LHCN-M2 (cell line): ENCODE results near the gene SH3TC2. TPM values are rescaled to one million over a fixed set of nuclear protein-coding genes. Genes with fewer than 3 reads are reported as not detected.
A peak's percentile ranks its signal among the peaks of the same experiment; 100 is the strongest.

Experiments used
- DNase-seq: peaks from one replicate; pipeline ENCODE4 v3.0.0-alpha.2; 2012; ENCODE audit warnings: low read depth
- total RNA-seq: library from RNA; depleted of rRNA; stranded (reverse); fragments of >200 nt; gene quantifications from 2 replicates; pipeline ENCODE4 v1.2.3, GENCODE V29; 2014

SH3TC2 gene
- total RNA-seq, 1 experiment from 2014 or later, result 3.6 TPM

DNA sequence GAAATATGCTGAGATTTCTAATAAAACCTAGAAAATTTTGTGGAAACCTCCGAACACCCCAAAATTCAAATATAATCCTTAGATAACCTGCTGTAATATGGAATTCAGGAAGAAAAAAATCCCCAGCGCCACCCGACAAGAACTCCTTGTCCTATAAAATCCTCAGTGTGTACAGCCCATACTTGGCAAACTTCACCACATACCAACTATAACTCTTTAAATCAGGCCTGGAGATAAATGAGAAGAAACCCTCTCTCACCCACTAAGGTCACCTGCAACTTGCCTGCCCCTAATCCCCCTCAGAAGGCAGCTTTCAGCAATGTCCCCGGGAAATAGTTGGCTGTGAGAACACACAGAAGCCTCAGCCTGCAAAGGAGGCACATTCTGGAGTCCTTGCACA, 90.5 kb downstream of the SH3TC2 start:
- no peak for DNase-seq

DNA sequence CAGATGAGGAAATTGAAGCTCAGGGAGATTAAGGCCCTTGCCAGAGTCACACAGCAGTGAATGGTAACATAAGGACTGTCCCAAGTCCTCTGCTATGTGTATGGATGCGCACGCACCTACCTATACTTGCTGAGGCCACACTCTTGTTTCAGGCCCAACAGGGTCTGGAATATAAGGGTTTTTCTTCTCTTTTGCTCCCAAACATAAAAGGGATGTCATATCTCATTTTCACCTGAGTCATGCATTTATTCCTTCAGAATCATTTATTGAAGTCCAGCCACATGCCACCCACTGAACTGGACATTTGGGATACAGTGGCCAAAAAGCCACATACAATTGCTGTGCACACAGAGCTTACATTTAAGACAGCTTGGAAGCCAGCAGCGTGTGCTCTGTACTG, 92.0 kb downstream of the SH3TC2 start:
- DNase-seq, result no peak

DNA sequence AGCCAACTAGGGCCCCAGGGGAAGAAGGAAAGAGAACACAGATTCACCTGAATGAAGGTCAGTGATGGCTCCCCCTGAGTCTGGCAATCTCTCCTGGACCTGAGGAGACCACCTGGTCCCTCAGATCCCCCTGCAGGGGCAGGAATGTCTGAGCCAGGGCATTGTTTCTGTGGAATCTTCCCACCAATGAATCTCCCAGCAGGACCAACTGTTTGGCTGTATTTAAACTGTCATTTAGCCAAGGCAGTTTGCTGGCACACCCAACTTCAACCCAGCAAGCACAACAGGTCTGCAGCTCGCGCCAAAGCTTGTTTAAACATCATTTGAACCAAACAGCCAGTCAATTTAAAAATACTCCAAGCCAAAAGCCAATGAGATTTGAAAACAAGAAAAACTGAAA, 92.6 kb downstream of the SH3TC2 start:
- peak; percentile 85 for DNase-seq

DNA sequence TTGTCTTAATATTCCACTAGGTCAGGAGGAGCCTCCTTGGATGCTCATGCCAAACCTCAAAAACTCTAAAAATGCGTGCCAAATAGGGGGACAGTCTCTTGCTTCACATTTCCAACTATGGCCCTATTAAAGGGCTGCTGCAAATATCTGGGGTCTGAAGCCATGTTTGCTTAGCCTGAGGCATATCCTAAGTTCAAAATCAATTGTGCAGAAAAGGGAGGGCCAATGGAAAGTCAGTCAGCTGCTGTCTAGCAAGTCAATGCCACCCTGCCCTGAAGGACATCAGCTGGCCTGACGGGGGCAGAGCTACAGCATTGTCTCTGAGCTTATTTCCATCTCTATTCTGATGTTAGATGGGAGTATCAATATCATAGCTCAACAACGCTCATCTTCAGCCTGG, 93.6 kb downstream of the SH3TC2 start:
- peak; percentile 72 for DNase-seq

DNA sequence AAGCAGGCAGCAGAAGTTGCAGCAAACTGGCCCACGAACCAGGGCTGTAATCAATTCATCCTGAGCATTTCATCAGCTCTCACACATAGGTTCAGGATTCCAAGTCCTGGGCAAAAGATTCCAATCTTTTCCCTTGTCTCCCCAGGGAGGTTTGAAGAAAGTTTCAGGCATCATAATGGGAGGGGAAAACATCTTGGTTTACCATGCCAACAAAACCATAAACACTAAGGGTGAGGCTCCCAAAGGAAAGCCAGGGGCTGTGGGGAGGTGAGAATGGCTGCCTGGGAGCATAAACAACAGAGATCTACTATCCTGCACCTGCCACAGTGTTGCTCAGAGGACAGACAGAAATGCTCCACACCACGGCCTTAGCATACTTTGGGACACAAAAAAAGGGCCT, 94.6 kb downstream of the SH3TC2 start:
- peak; percentile 64 for DNase-seq

DNA sequence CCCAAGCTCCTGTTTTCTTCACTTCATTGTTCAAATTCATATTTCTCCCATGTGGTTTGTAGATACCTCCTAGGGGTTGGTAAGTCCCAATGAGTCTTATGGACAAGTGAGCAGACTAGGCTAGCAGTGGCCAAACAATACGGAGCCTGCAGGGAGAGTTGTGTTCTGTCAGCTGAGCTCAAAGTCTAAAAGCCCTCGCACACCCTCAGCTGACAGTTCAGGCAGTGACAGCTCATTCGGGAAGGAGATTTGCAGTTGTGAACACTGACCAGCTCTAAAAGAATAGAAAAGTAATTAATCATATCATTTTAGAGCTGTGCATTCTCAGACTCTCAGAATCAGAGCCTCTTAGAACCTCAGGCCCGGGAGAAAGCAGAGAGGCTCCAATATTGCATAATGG, 95.1 kb downstream of the SH3TC2 start:
- peak; percentile 71 for DNase-seq

DNA sequence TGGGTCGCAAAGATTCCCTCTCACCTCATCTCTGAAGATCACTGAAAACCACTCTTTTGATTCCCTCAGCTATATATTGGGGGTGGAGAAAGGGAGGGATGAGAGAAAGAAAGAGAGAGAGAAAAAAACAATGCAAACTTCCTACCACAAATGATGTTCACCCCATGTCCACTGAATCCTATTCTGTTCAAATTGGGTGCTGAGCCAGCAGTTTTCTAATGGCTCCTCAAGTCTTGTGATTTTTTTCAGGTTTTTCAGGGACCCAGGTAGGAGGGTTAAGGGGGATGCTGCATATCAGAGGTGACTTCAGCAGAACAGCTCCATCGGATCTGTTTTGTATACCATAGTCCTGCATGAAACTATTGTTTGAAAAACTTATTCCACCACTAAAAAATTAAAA, 95.9 kb downstream of the SH3TC2 start:
- no peak for DNase-seq

DNA sequence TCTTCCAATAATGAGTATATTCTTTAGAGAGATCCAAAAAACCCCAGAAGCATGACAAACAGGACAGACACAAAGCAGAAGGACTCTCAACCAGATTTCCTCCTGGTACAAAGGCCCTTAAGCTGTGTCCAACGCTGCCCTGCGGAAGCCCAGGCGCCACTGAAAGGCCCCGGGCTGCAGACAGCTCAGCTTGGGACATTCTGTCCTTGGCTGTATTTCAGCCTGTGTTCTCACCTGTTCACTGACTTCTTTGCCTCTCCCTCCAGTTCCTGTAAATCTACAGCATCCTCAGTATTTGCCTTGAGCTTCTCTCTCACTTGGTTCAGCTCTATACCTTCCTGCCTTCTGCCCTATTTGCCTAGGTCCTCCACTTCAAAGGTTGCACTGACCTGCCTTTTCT, 96.5 kb downstream of the SH3TC2 start:
- peak; percentile 85 for DNase-seq

DNA sequence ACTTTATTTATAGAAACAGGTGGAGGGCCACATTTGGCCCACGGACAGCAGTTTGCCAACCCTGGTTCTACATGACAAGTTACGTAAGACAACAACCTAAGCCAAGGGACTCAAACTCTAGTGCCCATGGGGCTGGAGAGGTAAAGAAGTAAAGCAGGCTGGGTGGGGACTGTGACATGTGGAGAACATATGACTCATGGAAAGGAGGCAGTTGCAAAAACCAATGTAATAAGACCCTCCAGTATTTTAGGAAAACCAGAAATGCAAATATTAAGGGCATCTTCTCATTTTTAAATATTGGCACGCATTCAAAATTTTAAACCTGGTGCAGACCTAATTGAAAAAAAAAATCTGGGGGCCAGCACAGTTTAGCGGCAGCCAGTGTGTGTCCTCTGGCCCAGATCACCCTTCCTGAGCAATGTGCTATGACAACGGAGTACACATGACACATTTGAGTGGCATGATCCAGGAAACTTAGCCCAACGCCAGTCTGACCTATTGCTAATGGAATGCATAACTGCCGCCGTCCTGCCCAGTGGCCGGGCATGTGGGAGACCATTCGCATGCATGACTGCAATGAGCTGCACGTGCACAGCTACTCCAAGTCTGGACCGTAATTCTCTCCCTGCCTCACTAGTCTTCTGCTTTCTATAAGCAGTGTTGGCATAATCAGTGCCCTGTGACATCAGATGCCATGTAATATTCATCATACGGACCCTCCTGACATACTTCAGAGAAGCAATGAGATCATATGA, 97.2 kb downstream of the SH3TC2 start:
- DNase-seq, result peak; percentile 100

DNA sequence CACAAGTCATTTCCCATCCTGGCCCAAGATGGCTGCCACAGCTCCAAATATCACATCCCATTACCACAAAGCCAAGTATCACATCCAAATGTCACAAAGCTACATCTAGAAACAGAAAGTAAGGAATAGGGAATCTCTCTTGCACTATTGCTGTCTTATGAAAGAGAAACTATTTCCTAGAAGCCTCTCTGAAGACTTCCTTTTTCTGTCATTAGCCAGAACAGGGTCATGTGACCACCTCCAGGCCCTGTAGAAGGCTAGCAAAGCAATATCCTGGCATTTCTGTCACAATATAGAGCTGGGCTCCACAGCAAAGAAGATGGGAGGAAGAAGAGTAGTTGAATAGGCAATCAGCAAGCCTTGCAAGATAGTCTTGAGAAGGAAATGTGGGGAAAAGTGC, 99.2 kb downstream of the SH3TC2 start:
- no peak for DNase-seq

DNA sequence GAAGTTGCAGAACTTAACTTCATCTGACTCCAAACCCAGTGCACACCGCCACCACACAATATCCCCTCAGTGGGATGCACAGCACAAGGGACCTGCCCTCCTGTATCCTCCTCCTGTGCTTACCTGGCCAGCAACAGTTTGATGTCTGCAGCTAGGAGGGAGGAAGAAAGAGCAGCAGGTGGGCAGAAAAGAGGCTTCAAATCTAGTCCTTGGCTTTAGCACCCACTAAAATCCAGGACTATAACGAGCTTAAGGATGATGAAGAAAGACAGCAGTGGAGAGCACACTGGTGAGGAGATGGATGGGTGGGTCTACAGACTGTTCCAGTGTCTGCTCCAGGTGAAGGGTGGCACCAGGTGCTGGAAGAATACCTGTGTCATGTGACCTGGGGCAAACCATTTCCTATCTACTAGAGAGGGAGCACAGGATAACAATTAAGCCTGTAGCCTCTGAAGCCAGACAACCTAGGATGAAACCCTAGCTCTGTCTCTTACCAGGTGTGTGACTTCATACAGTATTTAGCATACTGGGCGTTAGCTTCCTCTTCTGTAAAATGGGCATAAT, 100.0 kb downstream of the SH3TC2 start:
- DNase-seq, result no peak

DNA sequence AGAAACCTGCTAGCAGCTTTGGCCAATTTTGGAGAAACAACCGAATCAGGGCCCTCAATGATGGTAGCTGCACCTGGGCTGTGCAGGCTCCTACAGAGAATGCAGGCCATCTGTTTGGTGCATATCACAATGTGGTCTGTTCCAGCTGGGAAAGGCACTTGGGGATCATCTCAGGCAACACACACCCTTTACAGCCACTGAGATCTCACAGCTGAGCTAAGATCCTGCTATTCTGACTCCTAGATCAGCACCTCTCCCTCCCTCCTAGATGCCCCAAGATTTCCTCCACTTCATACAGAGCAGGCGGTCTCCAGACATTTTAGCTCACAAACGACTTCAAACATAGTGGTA, 100.7 kb downstream of the SH3TC2 start:
- DNase-seq, result no peak

DNA sequence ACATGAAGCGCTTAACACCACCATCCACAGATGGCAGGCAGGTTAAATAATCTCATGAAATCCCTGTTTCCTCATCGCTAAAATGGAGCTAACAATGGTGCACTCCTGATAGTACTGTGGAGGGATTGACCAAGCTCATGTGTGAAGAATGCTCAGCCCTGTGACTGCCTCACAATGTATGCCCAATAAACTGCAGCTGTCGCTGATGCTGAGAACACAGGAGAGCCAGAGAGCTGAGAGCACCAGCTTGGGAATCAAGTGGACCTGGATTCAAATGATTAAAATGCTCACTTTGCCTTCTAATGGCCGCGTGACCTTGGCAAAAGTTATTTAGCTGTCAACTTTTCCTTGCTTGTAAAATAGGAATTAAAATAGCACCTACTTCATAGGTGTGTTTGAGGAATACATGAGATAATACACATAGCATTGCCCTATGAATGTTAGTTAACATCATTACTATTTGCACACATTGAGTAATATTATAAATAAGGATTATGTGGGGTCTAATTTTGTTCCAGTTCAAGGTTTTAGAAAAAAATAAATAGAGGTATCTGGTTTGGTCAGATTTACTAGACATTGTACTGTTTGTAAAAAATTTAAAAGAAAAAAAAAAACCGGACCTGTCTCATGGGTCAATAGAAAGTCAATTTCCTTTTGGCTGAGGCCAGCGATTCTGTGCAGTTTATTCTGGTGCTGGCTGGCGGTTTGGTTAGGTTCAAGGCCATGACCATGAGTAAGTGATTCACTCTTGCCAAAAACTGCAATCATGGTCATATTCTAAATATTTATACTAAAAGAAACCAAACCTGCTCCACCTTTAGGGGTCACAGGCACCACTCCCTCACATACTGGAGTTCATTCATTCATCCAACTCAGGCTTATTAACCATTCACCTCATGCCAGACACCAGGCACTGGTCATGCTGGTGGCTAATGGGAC, 101.3 kb downstream of the SH3TC2 start:
- DNase-seq, result peak; percentile 68

DNA sequence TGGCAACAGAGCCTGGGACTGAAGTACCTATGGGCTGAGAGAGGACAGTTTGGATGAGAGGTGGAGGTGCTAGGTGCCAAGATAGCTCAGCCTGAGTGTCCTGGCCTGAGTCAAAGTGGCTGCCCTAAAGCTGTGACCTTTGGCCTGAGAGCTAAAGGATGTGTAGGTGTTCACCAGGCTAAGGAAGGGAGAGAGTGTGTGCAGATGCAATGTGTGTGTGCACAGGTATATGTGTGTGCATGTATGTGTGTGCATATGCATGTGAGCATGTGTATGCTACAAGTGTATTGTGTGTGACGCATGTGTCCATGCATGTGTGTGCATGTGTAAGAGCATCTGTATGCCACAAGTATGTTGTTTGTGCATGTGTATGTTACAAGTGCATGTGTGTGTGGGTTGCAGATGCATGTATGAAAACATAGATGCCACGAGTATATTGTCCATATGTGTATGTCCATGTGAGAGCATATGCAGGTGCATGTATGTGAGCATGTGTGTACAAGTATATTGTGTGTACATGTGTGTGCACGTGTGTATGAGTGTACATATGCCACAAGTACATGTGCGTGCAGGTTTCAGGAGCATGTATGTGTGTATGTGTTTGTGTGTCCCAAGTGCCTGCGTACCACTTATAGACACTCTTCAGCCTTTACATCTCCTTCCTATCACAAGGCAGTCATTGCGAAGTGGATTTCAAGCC, 102.6 kb downstream of the SH3TC2 start:
- no peak for DNase-seq

DNA sequence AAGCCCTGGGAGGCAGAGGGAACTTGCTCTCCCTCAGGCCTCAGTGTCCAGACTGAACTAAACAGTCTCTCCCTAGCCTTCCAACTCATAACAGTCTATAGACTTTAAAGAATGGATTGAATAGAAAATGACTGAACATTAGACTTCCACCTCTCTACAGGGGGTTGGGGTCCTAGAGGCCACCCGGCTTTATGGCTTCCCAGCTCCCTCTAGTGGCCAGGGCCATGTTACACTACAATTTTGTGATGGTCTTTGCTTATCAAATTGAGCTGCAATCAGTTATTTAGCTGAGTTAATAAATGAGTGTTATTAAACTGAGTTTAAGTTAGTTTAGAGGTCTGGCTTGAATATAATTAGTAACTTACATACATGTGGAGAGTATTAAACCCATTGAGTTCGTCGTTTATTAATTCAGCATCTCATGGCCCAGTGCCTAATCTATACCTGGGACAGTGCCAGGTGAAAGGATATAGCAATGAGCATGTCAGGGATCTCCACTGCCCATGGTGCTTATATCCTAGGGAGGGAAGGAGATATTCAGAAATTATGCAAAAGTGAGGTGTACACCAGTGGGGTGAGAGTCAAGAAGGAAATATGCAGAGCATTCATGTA, 105.2 kb downstream of the SH3TC2 start:
- DNase-seq, result no peak

DNA sequence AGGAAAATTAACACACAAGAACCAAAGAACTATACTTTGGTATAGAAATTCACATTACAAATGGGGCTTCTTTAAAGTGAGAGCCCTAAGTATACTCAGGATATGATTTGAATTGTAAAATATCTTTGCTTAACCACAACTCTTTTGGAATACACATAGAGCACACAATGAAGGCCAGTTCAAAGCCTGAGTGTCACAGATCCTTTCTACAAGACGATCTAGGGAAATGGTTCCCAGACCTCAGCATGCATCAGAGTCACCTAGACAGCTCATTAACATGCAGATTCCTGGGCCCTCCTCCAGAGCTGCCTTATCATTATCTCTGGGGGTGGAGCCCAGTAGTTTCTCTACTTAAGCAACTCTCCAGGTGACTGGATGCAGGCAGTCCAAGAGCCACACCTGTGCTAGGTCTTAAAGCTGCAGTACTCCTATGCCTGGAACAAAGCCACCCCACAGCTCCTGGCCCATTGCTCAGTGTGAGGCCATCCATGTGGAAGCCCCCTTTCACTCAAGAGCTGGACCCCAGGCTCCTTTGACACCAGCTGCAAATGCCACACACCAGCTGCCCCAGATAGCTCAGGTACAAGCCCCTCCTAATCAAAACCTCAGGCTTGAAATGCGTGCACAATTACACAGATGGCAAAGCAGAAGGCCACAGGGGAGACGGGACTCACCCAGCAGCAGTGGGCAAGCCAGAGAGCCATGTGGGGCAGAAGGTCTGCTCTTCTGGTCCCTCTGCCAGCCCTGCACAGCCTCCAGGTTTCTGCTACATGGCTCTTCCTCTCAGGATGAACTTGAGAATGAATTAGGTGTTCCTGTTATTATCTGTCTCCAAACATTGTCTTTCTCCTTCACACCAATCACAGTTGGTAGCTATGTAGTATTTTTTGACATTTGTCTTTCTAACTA, 106.1 kb downstream of the SH3TC2 start:
- no peak for DNase-seq
